ENCODE results near the gene CMTR1. TPM values are rescaled to one million over a fixed set of nuclear protein-coding genes. Genes with fewer than 3 reads are reported as not detected.

Gene CMTR1
- total and polyA plus RNA-seq, 9 donors = 18.7 to 45.0 (median 38.4) TPM

DNA sequence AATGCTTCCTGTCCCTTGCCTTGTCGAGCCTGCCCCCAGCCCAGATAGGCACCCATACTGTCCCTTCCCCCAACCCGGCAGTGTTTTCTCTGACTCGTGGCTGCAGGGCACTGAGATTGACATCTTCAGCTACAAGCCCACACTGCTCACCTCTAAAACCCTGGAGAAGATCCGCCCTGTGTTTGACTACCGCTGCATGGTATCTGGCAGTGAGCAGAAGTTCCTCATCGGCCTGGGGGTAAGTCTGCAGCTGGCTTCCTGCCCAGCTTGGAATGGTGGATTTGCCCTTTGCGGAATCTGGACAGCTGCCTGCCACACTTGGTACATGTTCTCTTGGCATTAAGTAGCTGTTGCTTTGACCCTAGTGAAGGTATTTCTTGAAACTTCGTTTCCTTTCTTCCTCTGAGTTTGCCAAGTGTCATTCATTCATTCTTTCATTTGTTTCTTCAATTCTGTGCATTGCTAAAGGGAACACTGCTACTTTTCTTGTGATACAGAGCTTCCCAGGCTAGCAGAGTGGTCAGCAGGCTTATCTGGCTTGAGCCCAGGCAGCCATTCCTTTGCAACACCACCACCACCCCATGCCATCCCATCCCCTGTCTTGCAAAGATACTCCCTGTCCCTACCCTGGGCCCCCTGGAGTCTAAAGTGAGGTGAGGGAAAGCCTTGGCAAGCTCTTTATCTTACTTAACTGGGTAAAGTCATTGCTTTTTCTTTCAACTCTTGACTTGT is 40.5 kb downstream of the CMTR1 start:
- no peaks in the 10 kb centered on the region for H3K9me3 ChIP-seq
- no peaks in the 10 kb centered on the region for H3K36me3 ChIP-seq
- DNase-seq = no peak
- H3K27me3 ChIP-seq = no peaks in the 10 kb centered on the region
- intact Hi-C loops (cut with DNase I) = loop anchor here in 1 of 4 donors (10.0 kb wide), 1 partner anchor 91 kb away; no protein-coding TSS in a partner anchor
- WGBS, 3 donors = 69 to 73% (median 70%) methylated on average over 8 of the region's 8 CpGs
- no peaks in the 10 kb centered on the region for H3K4me1 ChIP-seq (ENCODE audit: insufficient read depth)
- H3K27ac ChIP-seq = no peak overlapping the region
- TF ChIP-seq POLR2A (IDR thresholded peaks at IDR 0.05) = no peak
- no peak for TF ChIP-seq EP300 (IDR thresholded peaks at IDR 0.05)
- TF ChIP-seq, protein P1, sequence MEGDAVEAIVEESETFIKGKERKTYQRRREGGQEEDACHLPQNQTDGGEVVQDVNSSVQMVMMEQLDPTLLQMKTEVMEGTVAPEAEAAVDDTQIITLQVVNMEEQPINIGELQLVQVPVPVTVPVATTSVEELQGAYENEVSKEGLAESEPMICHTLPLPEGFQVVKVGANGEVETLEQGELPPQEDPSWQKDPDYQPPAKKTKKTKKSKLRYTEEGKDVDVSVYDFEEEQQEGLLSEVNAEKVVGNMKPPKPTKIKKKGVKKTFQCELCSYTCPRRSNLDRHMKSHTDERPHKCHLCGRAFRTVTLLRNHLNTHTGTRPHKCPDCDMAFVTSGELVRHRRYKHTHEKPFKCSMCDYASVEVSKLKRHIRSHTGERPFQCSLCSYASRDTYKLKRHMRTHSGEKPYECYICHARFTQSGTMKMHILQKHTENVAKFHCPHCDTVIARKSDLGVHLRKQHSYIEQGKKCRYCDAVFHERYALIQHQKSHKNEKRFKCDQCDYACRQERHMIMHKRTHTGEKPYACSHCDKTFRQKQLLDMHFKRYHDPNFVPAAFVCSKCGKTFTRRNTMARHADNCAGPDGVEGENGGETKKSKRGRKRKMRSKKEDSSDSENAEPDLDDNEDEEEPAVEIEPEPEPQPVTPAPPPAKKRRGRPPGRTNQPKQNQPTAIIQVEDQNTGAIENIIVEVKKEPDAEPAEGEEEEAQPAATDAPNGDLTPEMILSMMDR (IDR thresholded peaks at IDR 0.05) = no peak
- H3K4me3 ChIP-seq = no peak overlapping the region

DNA sequence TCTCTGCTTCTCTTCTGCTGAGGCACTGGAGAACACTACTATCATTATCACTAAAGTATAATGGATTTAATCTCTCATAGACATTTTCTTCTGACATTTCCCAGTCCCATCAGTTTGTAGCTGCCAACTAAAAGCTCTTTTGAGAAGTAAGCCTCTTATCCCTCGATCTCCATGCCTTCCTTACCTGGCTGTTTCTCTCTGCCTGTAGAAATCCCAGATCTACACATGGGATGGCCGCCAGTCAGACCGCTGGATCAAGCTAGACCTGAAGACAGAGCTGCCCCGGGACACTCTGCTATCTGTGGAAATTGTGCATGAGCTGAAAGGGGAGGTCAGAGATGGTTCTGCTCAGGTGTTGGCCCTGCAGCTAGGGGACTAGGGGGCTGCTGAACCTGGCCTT is 41.3 kb downstream of the CMTR1 start:
- Histone ChIP-seq H3K27ac (no peak overlapping the region), H3K36me3 (no peaks in the 10 kb centered on the region), H3K4me3 (no peak overlapping the region), H3K27me3 (no peaks in the 10 kb centered on the region), H3K9me3 (no peaks in the 10 kb centered on the region), H3K4me1 (ENCODE audit: insufficient read depth) (no peaks in the 10 kb centered on the region)
- intact Hi-C loops (cut with DNase I) = loop anchor here in 1 of 4 donors (10.0 kb wide), 1 partner anchor 90 kb away; no protein-coding TSS in a partner anchor
- TF ChIP-seq EP300 (IDR thresholded peaks at IDR 0.05) (no peak), POLR2A (IDR thresholded peaks at IDR 0.05) (no peak)
- TF ChIP-seq, protein P1 (IDR thresholded peaks at IDR 0.05) = no peak
- WGBS, 3 donors = 95 to 97% (median 97%) methylated on average over 4 of the region's 4 CpGs
- DNase-seq = no peak

DNA sequence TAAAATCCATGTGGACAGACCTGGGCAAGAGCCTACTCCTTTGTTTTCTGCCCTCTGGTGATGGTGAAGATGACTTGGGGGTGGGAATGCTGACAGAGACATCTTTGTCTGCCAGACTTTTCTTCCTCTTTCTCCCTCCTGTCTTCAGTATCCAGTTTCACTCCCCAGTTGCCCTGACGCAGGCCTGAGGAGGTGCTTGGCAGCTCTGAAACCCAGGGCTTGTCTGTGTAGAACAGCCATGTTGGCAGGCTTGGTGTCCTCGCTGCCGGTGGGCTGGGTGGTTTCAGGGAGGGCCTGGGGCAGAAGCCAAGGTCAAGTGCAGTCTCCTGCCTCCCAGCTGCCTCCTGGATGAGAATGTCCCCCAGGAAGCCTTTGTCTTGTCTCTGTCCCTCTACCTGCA is 44.2 kb downstream of the CMTR1 start:
- H3K4me1 ChIP-seq (ENCODE audit: insufficient read depth) = no peaks in the 10 kb centered on the region
- H3K4me3 ChIP-seq = no peak overlapping the region
- no peaks in the 10 kb centered on the region for H3K9me3 ChIP-seq
- DNase-seq = no peak
- H3K27ac ChIP-seq = no peak overlapping the region
- no peaks in the 10 kb centered on the region for H3K36me3 ChIP-seq
- intact Hi-C loops (cut with DNase I) = loop anchor here in 1 of 4 donors (10.0 kb wide), 1 partner anchor 88 kb away; no protein-coding TSS in a partner anchor
- H3K27me3 ChIP-seq = no peaks in the 10 kb centered on the region
- WGBS, 3 donors = 23 to 34% (median 32%) methylated on average over 3 of the region's 3 CpGs
- TF ChIP-seq POLR2A (IDR thresholded peaks at IDR 0.05) (no peak), EP300 (IDR thresholded peaks at IDR 0.05) (no peak)
- TF ChIP-seq, protein P1 (IDR thresholded peaks at IDR 0.05) = no peak

DNA sequence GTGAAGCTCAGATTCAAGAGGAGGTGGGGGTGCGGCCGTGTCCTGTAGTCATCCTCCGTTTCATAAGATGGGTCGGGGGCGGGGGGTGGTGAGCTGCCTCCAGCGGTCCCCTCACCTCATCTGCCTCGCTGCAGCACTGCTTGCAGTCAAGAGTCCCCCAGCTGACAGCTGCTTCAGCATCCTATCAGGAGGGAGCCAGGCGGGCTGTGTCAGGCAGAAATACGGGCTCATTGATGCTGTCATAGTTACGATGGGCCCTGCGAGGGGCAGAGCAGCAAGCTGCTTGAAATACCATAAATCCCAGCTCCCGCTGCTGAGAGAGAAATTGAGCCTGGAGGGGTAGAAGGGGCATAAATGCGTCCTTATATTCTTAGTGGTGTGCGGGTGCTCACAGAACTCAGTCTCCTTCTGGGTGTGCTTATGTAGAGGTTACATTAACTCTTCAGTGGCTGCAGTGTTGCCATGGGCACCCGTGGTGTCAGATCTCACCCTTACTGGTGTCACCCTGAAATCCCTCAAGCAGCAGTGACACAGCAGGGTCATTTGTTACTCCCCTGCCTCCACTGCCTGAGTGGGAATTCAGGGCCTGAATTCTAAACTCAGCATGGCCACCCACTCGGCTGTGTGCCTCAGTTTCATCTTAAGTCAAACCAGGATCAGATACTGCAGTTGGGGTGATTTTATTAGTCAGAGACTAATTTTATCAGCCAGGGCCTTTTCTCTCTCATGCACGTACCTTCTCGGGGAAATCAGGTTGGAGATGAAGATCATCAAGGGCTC is 44.8 kb downstream of the CMTR1 start:
- TF ChIP-seq, protein P1 (IDR thresholded peaks at IDR 0.05) = no peak
- TF ChIP-seq POLR2A (IDR thresholded peaks at IDR 0.05) (no peak), EP300 (IDR thresholded peaks at IDR 0.05) (no peak)
- Histone ChIP-seq H3K27ac (no peak overlapping the region), H3K4me1 (ENCODE audit: insufficient read depth) (no peaks in the 10 kb centered on the region), H3K9me3 (no peaks in the 10 kb centered on the region), H3K36me3 (no peaks in the 10 kb centered on the region), H3K27me3 (no peaks in the 10 kb centered on the region), H3K4me3 (no peak overlapping the region)
- 77 to 83% (median 77%) methylated on average over 18 of the region's 18 CpGs for WGBS, 3 donors
- DNase-seq = no peak
- intact Hi-C loops (cut with DNase I) = loop anchor here in 1 of 4 donors (10.0 kb wide), 1 partner anchor 87 kb away; no protein-coding TSS in a partner anchor

All from ovary (tissue), 9 donors.